DND-41 (cell line): Measurements from ENCODE around the gene ZNF619.
A peak's percentile ranks its signal among the peaks of the same experiment; 100 is the strongest.

Experiments used
- ATAC-seq: fragments of 200-7000 bp; cut with Tn5 transposase; 3 replicates; pipeline ENCODE4 v1.9.1; 2021; ENCODE audit warnings: low read depth; ENCODE audit not compliant: insufficient read depth
- DNase-seq: peaks from one replicate; pipeline ENCODE4 v3.0.0-alpha.2; 2020
- H2AFZ ChIP-seq: 2 replicates; pipeline ENCODE4 v1.6.0; 2012; ENCODE audit warnings: low read depth, low read length
- H3K27ac ChIP-seq: 2 replicates; pipeline ENCODE4 v1.5.1; 2012; ENCODE audit warnings: low read length, inconsistent platforms
- H3K27me3 ChIP-seq: fragments of 200-600 bp; sonication (generic); 2 replicates; pipeline ENCODE4 v1.6.0; 2012; ENCODE audit warnings: low read length, mild to moderate bottlenecking, inconsistent platforms; ENCODE audit not compliant: insufficient read depth, poor library complexity
- H3K36me3 ChIP-seq: 2 replicates; pipeline ENCODE4 v1.5.1; 2012; ENCODE audit warnings: low read length, inconsistent platforms; ENCODE audit not compliant: insufficient read depth
- H3K4me1 ChIP-seq: 2 replicates; pipeline ENCODE4 v1.5.1; 2012; ENCODE audit warnings: mild to moderate bottlenecking, low read length; ENCODE audit not compliant: insufficient read depth
- H3K4me2 ChIP-seq: 2 replicates; pipeline ENCODE4 v1.6.0; 2012; ENCODE audit warnings: mild to moderate bottlenecking, moderate library complexity, low read length, inconsistent platforms; ENCODE audit not compliant: insufficient read depth
- H3K4me3 ChIP-seq, 2 experiments: fragments of 200-600 bp in 1 of 2; shearing (Covaris generic) in 1 of 2; 2 replicates each; pipeline ENCODE4 v1.5.1; 2012 to 2016; ENCODE audit warnings: inconsistent platforms in 2 of 2, low read length in 2 of 2, mild to moderate bottlenecking in 2 of 2, low read depth in 1 of 2, moderate library complexity in 1 of 2
- H3K79me2 ChIP-seq: 2 replicates; pipeline ENCODE4 v1.6.0; 2012; ENCODE audit warnings: low read length, inconsistent platforms; ENCODE audit not compliant: insufficient read depth
- H3K9ac ChIP-seq: 2 replicates; pipeline ENCODE4 v1.6.0; 2012; ENCODE audit warnings: low read depth, mild to moderate bottlenecking, inconsistent platforms, low read length, moderate library complexity
- H3K9me3 ChIP-seq: 2 replicates; pipeline ENCODE4 v1.5.1; 2012; ENCODE audit warnings: low read length, moderate library complexity, mild to moderate bottlenecking, inconsistent platforms; ENCODE audit not compliant: insufficient read depth, severe bottlenecking
- H4K20me1 ChIP-seq: 2 replicates; pipeline ENCODE4 v1.6.0; 2012; ENCODE audit warnings: low read length; ENCODE audit not compliant: insufficient read depth
- EZH2 ChIP-seq: IDR thresholded peaks from 3 replicates; pipeline ENCODE4 v1.6.1; 2012; ENCODE audit warnings: borderline replicate concordance, low read depth, mild to moderate bottlenecking, moderate library complexity, low read length, inconsistent platforms; ENCODE audit not compliant: severe bottlenecking
- TF ChIP-seq, protein P1 (sequence below): IDR thresholded peaks from 2 replicates; pipeline ENCODE4 v1.5.1; 2012; ENCODE audit warnings: borderline replicate concordance, low read length, moderate library complexity, mild to moderate bottlenecking; ENCODE audit not compliant: poor library complexity, severe bottlenecking; ENCODE audit errors: extremely low read depth

The ZNF619 gene

DNA sequence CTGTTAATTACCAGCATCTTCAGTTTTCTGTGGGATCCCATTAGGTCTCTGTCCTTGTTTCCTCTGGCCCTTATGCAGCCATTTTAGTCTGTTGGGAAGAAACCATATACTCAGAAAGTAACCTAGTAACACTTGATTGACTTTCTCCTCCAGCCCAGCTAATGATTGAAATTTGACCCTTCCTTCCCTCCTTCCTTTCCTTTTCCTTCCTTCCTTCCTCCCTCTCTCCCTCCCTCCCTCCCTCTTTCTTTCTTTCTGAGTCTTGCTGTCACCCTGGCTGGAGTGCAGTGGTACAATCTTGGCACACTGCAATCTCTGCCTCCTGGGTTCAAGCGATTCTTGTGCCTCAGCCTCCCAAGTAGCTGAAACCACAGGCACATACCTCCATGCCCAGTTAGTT, 23.0 kb downstream of the ZNF619 start:
- Histone ChIP-seq H3K9me3 (no peaks in the 10 kb centered on the region), H3K79me2 (no peaks in the 10 kb centered on the region), H2AFZ (no peak overlapping the region), H4K20me1 (no peaks in the 10 kb centered on the region), H3K27ac (no peak overlapping the region), H3K9ac (no peak overlapping the region), H3K4me1 (peaks cover 2% of the 10 kb centered on the region; the same call in 1 of the 2 replicates), H3K36me3 (no peaks in the 10 kb centered on the region), H3K27me3 (no peaks in the 10 kb centered on the region), H3K4me3 (no peak overlapping the region), H3K4me2 (no peak overlapping the region)
- ATAC-seq (no peak), DNase-seq (no peak)
- TF ChIP-seq, protein P1, sequence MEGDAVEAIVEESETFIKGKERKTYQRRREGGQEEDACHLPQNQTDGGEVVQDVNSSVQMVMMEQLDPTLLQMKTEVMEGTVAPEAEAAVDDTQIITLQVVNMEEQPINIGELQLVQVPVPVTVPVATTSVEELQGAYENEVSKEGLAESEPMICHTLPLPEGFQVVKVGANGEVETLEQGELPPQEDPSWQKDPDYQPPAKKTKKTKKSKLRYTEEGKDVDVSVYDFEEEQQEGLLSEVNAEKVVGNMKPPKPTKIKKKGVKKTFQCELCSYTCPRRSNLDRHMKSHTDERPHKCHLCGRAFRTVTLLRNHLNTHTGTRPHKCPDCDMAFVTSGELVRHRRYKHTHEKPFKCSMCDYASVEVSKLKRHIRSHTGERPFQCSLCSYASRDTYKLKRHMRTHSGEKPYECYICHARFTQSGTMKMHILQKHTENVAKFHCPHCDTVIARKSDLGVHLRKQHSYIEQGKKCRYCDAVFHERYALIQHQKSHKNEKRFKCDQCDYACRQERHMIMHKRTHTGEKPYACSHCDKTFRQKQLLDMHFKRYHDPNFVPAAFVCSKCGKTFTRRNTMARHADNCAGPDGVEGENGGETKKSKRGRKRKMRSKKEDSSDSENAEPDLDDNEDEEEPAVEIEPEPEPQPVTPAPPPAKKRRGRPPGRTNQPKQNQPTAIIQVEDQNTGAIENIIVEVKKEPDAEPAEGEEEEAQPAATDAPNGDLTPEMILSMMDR = no peak
- TF ChIP-seq EZH2 = no peak

DNA sequence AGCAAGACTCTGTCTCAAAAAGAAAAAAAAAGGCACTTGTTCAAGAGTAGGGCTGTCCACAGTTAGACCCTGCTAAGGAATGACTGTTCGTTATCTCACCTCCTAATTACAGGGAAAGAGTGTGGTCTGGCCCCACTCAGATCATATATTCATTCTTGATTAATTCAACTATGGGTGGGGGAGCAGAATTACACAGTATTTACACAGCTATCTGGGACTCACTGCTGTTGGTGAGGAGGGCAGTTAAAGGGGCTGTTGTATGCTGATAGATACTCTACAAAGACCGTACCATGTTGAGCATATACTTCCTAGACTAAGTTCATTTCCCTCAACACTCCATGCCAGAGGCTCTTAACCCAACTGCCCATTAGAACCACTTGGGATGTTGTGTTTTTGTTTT, 25.1 kb downstream of the ZNF619 start:
- H3K27me3 ChIP-seq = no peaks in the 10 kb centered on the region
- no peak overlapping the region for H3K4me2 ChIP-seq
- TF ChIP-seq, protein P1 = no peak
- no peak for TF ChIP-seq EZH2
- H3K9me3 ChIP-seq = no peaks in the 10 kb centered on the region
- no peaks in the 10 kb centered on the region for H4K20me1 ChIP-seq
- H2AFZ ChIP-seq = no peak overlapping the region
- H3K9ac ChIP-seq = no peak overlapping the region
- peaks cover 21% of the 10 kb centered on the region for H3K4me1 ChIP-seq
- H3K4me3 ChIP-seq = no peak overlapping the region
- H3K79me2 ChIP-seq = no peaks in the 10 kb centered on the region
- no peak overlapping the region for H3K27ac ChIP-seq
- no peak for DNase-seq
- no peak for ATAC-seq
- H3K36me3 ChIP-seq = no peaks in the 10 kb centered on the region

DNA sequence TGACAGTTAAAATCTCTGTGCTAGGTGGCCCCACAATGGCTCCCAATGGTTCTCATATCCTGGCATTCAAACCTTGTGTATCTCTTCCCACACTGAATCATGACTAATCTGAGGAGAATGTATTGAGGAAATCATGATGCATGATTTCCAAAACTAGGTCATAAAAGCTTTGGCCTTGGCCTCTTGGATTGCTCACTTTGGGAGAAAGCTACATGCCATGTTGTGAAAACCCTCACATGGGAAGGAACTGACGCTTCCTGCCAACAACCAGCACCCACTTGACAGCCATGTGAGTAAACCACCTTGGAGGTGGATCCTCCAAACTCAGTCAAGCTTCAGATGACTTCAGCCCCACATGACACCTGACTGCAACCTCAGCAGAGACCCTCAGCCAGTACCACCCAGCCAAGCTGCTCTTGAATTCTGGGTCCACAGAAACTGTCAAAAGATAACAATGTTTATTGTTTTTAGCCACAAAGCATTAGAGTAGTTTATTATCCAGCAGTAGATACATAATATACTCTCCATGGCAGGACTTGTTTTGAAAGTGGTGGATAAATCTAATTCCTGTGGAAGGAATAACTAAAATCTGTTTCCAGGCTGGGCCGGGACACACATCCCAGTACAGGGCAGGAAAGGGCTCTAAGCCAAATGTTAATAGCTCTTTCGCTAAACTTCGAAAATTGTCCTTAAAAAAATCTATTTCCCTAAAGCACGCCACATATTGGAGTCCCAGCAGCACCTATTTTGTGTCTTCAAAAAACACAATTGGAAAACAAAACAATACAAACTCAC, 27.9 kb downstream of the ZNF619 start:
- H4K20me1 ChIP-seq = no peaks in the 10 kb centered on the region
- H3K4me2 ChIP-seq = peak overlapping the region; percentile 68
- H3K27ac ChIP-seq = no peak overlapping the region
- H3K79me2 ChIP-seq = no peaks in the 10 kb centered on the region
- H3K4me3 ChIP-seq = peak overlapping the region in 1 of 2 experiments; percentile 72; a peak in 2 of 4 replicates
- peak overlapping the region; percentile 92 for H2AFZ ChIP-seq
- peaks cover 27% of the 10 kb centered on the region for H3K4me1 ChIP-seq
- DNase-seq (no peak), ATAC-seq (no peak)
- peak overlapping the region; percentile 57 for H3K9ac ChIP-seq
- H3K9me3 ChIP-seq = no peaks in the 10 kb centered on the region
- TF ChIP-seq, protein P1 = no peak
- H3K27me3 ChIP-seq = no peaks in the 10 kb centered on the region
- H3K36me3 ChIP-seq = peaks cover 5% of the 10 kb centered on the region; the same call in 1 of the 2 replicates
